Tibial nerve (tissue), 3 donors: Measurements from ENCODE around the gene SOWAHD.
"Not testable (repeated sequence)": the region's sequence is repeated elsewhere in the genome, so short reads cannot be mapped to it uniquely, and the experiment has no call there.

Experiments used
- POLR2A ChIP-seq, 2 donors: fragments of 450-650 bp; IDR thresholded peaks; one replicate each; pipeline ENCODE4 v1.6.1; 2017; ENCODE audit warnings: antibody characterized with exemption in 2 of 2, mild to moderate bottlenecking in 2 of 2, moderate library complexity in 2 of 2
- TF ChIP-seq, protein P1 (sequence below), 5 experiments: fragments of 200-600 bp in 3 of 5; fragments of 450-650 bp in 2 of 5; sonication (generic) in 3 of 5; IDR thresholded peaks; one replicate each; pipeline ENCODE4 v1.5.1; 2016 to 2019; ENCODE audit warnings: antibody characterized with exemption in 5 of 5, mild to moderate bottlenecking in 3 of 5, moderate library complexity in 2 of 5

DNA sequence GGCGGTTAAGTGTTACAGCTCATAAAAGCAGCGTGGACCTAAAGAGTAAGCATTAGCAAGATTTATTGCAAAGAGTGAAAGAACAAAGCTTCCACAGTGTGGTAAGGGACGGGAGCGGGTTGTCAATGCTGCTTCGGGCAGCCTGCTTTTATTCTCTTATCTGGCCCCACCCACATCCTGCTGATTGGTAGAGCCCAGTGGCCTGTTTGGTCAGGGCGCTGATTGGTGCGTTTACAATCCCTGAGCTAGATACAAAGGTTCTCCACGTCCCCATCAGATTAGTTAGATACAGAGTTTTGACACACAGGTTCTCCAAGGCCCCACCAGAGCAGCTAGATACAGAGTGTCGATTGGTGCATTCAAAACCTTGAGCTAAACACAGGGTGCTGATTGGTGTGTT, 8.3 kb upstream of the SOWAHD start:
- TF ChIP-seq, protein P1, sequence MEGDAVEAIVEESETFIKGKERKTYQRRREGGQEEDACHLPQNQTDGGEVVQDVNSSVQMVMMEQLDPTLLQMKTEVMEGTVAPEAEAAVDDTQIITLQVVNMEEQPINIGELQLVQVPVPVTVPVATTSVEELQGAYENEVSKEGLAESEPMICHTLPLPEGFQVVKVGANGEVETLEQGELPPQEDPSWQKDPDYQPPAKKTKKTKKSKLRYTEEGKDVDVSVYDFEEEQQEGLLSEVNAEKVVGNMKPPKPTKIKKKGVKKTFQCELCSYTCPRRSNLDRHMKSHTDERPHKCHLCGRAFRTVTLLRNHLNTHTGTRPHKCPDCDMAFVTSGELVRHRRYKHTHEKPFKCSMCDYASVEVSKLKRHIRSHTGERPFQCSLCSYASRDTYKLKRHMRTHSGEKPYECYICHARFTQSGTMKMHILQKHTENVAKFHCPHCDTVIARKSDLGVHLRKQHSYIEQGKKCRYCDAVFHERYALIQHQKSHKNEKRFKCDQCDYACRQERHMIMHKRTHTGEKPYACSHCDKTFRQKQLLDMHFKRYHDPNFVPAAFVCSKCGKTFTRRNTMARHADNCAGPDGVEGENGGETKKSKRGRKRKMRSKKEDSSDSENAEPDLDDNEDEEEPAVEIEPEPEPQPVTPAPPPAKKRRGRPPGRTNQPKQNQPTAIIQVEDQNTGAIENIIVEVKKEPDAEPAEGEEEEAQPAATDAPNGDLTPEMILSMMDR (IDR thresholded peaks at IDR 0.05): not testable (repeated sequence)
- not testable (repeated sequence) for TF ChIP-seq POLR2A (IDR thresholded peaks at IDR 0.05)
